HG03103 (cell line): ENCODE data around the gene ATG4C.
A peak's percentile ranks its signal among the peaks of the same experiment; 100 is the strongest.

Source experiments
- ATAC-seq: cut with Tn5 transposase; IDR thresholded peaks from one replicate; pipeline ENCODE4 v1.9.1; 2021; ENCODE audit warnings: low read depth; ENCODE audit not compliant: unreplicated experiment

ATG4C gene

DNA sequence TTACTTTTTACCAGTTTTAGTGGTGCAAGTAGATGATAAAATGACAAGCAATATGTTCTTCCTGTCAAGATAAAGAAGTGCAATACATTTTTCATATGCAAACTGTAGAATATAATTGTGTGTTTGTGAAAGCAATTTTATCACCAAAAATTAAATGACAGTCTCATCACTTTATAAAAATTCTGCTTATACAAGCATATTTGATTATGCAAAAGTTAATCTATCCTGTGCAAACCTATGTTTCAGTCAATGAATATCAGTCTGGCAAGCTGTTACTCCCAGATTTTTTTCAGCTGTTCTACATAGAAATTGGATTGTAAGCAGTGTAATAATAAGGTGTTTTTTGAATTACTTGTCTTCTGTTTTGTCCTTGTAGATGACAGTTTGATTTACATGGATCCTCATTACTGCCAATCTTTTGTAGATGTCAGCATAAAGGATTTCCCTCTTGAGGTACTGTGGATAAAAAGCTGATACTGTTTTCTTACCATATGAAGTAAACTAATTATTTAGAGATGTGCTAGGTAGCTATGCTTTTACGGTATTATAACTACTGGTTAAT lies 50.5 kb downstream of the ATG4C start:
- ATAC-seq: no peak

DNA sequence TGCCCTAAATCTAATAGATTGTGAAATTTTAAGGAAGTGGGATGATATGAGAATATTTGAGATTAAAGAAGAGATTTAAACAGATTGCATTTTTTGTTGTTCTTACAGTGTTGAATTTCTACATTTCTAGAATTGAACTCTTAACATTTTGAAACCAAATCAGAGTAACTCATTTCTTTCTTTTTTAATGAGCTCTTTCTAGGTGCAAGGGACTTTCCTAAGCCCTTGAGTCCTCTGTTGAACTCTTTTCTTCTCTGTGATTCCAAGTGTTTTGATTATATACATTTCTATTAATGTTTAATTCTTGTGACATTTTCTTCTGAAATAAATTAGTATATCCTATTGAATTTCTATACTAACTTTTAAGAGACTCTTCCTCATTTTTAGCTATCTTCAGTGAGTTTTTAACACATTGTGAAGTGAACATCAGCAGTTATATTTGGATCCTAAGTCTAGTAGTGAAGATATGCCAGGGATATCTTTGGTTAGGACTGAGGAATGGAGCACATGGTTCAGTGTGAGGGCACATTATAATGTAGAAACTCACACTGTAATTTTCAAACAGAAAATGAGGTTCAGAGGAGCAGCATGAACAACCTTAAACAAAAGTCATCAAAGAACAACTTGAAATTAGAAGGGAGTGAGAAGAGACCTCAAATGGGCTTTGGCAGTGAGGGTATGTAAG lies 53.1 kb downstream of the ATG4C start:
- no peak for ATAC-seq

DNA sequence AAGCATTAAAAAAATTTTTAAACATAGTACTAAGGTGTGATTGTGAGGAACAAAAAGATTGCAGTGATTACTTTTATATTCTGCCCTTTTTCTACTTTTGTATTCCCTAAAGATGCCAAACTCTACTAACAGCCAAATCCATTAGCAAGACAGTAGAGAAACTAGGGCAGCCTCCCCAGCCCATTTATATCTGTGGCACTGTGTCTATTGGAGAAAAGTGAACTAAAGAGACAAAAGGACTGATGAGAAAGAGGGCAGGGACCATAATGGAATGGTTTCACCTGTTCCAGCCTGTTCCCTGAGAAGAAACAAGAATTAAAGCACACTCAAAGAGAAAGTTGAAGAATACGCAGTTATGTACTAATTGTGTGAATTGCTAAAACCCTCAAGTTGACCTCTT lies 56.6 kb downstream of the ATG4C start:
- ATAC-seq: no peak

DNA sequence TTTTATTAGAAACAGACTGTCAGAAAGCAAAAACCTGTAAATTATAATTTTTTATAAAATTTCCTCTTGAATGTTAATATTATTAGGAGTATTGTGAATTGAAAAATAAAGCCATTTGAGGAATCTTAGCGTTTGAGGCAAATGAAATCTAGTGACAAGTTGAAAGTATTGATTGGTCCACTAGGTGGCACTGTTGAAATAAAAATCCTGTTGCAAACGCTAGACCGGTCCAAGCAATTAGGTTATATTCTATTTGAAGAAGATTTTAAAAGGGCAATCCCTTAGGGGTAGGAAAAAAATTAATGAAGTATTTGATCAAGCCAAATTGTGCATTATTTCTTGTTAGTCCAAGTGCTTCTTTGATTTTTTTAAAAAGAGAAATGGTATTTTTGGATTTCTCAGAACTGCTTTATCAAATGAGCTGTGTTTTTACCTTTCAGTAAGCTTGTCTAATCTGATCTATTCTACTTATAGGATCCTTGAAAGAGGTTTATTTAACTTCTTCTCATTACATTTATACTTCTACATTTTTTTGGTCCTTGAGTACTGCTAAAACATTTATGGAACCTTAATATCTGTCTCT lies 57.7 kb downstream of the ATG4C start:
- peak; percentile 65 for ATAC-seq

DNA sequence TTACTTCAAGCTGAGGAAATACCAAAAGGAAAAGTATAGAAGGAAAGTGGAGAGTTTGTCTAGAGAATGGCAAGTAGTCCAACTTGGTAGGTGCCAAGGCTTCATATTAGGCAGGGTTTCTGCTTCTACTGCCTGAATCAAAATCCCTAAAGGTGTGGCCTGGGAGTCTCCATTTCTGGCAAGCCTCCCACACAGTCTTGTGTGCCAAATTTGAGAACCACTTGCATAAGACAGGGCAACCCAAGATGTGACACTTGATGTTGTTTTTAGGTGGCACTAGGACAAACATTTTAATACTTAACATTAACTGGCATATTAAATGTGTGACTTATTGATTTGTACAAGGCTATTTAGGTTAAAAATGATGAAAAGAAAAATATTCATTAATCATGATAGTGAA lies 60.1 kb downstream of the ATG4C start:
- ATAC-seq: no peak

DNA sequence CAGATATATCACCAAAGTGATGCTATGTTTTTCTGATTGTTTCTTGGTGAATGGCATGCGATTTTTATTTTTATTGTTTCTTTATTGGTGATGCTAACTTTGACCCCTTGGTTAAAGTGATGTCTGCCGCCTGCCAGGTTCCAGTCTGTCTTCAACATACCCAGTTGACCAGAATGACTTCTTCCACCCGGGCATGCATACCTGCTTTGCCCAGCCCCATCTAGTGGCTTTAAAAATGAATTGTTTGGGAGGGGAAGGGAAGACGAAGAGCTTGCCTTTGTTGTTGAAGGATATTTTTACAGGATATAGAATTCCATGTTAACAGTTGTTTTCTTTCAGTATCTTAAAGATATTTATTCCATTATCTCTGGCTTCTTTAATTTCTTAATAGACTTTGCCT lies 65.1 kb downstream of the ATG4C start:
- ATAC-seq: no peak

DNA sequence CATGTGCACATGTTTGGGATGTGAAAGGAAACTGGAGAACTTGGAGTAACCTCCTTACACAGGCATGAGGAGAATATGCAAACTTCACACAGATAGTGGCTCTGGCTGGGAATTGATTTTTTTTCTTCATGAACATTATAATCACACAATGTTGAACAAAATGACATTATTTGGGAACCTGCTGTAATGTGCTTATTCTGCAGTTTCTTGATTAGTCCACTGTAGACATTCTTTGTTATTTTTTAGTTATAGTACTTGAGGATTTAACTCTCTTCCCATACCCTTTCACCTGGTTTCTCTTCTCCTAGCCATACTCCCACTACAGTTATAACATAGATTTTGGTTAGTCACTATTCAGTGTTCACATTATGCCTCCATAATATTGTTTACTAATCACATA lies 68.3 kb downstream of the ATG4C start:
- no peak for ATAC-seq

DNA sequence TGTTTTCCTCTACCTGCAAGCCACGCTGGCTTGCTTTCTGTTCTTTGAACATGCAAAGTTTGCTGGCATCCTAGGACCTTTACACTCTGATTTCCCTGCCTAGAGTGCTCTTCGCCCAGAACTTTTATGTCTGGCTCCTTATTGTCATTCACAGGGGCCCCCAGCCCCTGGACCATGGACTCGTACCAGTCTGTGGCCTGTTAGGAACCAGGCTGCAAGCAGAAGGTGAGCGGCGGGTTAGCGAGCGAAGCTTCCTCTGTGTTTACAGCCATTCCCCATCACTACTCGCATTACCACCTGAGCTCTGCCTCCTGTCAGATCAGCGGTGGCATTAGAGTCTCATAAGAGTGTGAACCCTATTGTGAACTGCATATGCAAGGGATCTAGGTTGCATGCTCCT lies 73.0 kb downstream of the ATG4C start:
- no peak for ATAC-seq

DNA sequence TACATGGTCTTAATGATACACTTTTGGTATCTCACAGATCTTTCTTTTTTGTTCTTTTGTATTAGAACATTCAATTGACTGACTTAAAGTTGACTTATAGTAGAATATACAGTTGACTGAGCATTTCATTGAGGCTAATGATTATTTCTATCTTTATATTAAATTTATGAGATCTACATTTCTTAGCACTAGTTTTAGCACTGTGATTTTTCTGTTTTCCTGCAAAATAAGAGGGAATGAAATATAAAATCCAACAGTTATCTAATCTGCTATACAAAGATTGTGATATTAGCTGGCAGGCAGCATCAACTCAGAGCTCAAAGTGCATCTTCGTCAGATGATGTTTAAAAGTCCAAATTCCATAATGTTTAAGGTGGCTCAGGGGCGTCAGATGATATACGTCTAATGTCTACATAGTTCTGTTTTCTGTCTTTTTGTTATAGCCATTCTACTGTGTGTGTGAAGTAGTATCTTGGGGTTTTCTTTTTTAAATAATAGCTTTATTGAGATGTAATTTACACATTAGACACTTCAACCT lies 85.4 kb downstream of the ATG4C start:
- no peak for ATAC-seq

DNA sequence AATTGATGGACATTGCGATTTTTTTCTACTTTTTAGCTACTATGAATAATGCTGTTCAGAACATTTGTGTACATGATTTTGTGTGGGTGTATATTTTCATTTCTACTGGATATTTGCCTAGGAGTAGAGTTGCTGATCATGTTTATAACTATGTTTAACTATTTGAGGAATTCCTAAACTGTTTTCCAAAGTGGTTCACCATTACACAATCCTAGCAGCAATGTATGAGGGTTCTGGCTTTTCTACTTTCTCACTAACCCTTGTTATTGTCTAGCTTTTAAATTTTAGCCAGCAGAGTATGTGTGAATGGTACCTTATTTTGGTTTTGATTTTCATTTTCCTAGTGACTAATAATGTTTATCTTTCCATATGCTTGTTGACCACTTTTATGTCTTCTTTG lies 86.2 kb downstream of the ATG4C start:
- ATAC-seq: no peak

DNA sequence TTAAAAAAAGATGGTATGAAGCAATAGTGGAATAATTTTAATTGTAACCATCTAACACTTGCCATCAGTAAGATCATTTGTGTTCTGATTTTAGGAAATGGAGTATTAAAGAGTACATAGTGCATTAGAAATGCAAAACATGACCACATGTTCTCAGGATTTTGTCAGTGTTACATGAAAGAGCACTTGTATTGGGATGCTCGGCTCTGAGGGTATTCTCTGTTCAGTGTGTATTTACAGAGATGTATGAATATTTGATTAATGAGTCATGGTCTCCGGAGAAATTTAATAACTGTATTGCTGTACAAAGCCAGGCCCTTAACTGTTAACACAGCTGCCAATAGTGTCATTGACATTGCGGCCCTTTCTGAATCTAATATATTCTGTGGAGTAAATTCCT lies 91.7 kb downstream of the ATG4C start:
- ATAC-seq: no peak

DNA sequence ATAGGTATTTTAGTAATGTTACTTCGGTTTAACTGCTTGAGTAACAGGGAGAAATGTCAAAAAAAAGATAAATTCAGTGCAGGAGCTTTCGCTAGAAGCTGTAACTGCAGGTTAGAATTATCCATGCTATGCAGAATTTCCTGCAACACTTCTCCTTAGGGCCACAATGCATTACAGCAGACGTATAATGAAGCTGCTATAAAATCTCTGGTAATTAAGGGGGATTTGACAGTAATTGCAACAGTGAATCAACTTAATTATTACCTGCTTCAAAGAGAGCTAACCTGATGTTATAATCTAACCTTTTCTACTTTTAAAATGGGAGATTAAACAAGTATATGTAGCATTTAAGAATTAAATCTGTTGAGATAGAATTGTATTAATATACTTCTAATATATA lies 92.6 kb downstream of the ATG4C start:
- no peak for ATAC-seq

DNA sequence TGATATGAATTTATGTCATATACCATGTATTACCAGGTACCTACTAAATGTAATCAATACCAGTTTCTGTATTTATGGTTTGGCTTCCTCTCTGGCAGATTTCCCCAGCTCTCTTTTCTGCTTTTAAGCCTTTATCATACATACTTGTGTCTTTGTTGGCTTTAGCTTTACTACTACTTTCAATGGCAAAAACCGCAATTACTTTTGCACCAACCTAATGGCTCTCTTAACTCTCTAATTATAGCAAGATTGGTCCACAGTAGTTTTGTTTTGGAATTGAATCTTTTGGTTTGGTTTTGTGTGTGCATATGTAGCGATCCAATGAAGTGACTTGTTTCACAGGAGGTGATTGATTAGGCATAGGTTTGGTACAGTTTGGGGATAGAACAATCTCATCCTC lies 93.6 kb downstream of the ATG4C start:
- no peak for ATAC-seq

DNA sequence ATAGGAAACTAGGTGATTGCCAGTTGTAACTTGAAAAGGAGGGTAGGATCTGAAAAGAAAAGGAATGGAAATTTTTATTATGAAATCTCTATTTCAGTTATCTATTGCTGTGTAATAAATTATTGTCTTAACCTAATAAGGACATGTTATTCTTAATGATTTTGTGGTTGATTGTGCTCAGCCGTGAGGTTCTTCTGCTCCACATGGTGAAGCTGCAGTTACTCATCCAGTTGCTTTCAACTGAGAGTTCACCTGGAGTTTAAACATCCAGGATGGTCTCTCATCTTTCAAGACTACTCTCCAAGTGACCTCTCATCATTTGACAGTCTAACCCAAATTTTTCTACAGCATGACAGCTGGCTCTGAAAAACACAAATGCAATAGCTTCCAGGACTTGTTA lies 96.0 kb downstream of the ATG4C start:
- no peak for ATAC-seq

DNA sequence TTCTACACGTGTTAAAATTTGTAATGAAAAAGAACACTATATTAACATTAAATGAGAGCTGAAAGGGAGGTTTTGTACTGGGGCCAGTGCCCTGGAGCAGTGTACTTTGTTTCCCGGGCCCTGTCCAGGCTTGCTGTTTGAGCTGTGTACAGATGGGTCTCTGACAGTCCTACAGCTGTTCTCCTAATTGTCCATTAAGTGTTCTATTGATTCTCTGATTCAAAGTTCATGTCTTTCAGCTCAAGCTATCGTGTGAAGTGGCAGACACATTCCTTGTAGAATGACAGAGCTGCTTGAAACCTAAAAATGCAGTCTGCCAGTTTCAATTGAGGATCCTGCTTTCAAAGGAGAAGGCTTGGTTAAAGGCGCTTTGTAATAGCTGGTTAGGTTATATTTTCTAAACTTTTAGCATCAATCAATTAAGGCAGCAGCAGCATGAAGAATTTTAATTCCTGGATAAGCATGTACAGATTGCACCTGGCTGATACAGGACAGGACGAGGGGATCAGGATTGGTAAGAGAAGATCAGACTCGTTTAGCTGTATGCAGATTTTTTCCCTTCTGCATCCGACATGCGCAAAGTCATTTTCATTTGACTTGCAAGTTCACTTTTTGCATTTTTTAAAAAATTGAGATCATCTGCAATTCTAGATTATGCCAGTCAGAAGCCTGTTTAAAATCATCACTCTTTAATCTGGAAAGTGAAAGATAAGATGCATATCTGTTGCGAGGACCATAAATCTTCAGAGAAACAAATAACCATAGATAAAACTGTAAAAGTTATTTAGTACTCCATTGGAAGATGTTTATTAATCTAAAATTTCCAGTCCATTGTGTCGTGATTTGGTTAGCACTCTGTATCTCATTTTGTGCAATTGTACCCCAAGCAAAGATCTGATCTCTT lies 98.5 kb downstream of the ATG4C start:
- no peak for ATAC-seq

DNA sequence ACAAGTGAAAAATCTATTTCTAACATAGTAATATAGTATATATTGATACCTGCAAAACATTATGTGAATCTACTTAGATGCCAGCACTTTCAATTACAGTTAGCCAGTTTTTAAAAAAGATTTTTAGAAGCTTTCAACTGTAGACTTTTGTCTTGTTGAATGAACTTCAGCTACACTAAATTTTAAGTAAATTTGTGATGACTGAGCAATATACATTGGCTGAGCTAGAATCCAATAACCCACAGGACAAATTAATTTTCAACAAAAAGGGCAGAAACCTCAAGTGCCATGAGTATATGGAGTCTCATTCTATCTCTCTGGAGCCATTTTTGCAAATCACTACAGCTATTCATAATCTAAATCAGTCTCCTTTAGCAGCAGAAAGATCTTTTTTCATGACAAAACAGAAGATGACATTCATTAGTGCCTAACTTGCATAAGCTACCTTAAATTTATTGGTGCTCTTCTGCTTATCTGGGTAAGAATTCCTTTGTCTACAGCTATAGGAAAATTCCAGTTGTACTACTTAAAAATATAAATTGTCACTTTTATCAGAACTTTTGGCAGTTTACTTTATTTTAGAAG lies 100.3 kb downstream of the ATG4C start:
- ATAC-seq: no peak

DNA sequence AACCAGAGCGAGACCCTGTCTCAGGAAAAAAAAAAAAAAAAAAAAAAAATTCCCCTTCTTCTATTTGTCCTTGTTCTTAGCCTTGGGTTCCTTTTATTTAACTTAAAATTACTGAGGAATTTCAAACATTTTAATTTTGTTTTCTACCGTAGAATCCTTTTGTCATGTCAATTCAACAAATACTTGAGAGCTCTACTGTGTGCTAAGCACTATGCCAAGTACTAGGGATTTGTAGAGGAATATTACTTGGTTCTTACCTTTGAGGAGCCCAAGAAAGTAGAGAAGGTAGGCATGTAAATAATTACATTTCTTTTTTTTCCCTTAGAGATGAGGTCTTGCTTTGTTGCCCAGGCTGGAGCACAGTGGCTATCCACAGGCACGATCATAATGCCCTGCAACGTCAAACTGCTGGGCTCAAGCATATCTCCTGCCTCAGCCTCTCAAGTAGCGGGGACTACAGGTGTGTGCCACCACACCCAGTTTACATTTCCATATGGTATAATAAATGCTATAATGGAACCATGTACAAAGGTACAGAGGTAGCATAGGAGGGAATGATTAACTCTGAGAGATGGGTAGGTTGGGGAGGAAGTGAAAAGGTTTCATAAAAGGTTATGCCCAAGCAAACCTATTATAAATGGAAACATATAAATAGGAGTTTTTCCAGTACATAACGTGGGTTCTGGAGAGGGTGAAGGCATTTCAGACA lies 104.0 kb downstream of the ATG4C start:
- no peak for ATAC-seq

DNA sequence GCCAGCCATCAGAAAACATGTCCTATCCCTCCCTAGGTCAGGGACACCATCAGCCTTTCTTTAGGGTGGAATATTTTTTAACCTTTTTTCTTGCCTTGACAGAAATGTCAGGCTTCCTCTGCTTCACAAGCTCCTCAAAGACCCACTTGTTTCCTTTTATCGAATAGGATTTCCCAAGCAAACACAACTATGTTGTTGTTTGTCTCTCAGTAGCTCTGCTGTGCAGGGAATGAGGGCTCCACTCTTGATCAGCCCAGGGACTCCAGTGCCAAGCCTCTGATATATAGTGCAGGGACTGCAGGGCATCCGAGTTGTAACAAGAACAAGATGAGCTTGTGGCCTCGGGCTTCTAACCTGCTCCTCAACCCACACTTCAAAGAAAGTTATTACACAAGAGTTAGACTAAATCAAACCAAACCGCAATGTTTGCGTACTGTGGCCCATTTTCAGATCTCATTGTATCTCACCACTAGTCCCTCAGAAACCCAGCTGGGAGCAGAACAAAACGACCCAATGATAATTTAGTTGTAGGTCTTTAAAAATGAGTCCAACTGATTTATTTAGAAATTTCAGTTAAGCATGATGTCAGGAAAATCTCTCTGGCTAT lies 108.1 kb downstream of the ATG4C start:
- no peak for ATAC-seq

DNA sequence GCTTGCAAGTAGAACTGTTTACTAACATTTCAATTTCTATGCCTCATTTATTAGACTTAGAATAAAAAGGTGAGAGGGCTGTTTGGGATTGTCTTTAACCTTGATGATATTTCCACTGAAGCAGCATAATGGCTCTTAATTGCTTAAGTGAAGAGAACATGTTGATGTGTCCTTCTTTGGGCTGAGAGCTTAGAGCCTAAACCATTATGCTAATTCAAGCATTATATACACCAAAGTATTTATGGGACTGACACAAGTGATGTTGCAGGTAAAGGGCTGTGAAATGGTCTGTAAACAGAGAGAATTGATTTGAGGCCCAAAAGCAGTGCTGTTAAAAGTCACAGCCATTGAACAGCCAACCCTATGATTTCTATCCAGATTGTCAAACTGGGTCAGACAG lies 113.9 kb downstream of the ATG4C start:
- no peak for ATAC-seq

DNA sequence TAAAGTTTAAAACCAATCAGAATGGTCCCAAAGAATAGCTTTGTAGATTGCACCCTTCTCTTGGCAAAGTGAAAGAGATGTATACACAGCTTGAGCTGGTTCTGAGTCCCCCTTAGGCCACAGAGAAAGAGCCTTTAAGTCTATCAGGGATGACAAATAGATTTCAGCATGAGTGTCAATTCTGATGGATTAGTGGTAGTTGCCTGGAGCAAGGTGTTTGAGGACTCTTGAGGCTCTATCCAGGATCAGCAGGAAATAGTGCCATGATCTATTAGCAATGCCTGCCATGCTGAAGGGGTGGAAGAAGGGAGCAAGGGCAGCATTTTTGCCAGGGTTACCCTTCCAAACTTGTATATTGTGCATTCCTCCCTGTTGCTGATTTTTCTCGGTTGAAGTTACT lies 116.6 kb downstream of the ATG4C start:
- no peak for ATAC-seq
